HepG2 (cell line): ENCODE measurements around the gene TCL1A. TPM values are rescaled to one million over a fixed set of nuclear protein-coding genes. Genes with fewer than 3 reads are reported as not detected.
A peak's percentile ranks its signal among the peaks of the same experiment; 100 is the strongest.

ENCODE experiments used
- ATAC-seq: fragments of 200-7000 bp; cut with Tn5 transposase; 3 replicates; pipeline ENCODE4 v1.9.1; 2020; ENCODE audit warnings: mild to moderate bottlenecking, moderate library complexity
- Bru-seq: library from RNA; stranded (reverse); fragments of 400-500 nt; gene quantifications from one replicate; lab custom pipeline; 2021; lab: Mats Ljungman, UMichigan
- BruChase-seq, 2 experiments: library from RNA; stranded (reverse); fragments of 400-500 nt; gene quantifications; one replicate each; lab custom pipeline; 2021; lab: Mats Ljungman, UMichigan
- BruUV-seq: library from RNA; stranded (reverse); fragments of 400-500 nt; replicated peaks from 2 replicates; lab custom pipeline; 2021; lab: Mats Ljungman, UMichigan
- CTCF ChIA-PET: fragments of 300-600 bp; formaldehyde crosslinking; extraction: SDS; loops from one replicate; lab custom pipeline; 2021; ENCODE audit warnings: low total read pairs, inconsistent platforms, low intra/inter-chr PET ratio; lab: Yijun Ruan, JAX
- POLR2A ChIA-PET: fragments of 350-600 bp; sonication (Branson Sonifier 250); formaldehyde crosslinking; loops from one replicate; lab custom pipeline; 2020; ENCODE audit warnings: antibody characterized with exemption, inconsistent platforms; lab: Yijun Ruan, JAX
- DNase-seq: peaks from one replicate; pipeline ENCODE4 v3.0.0-alpha.2; 2015; ENCODE audit warnings: low spot score
- FAIRE-seq: peaks from 3 replicates; lab custom pipeline; 2011; peaks lifted over from hg19 to GRCh38; lab: Jason Lieb, UNC
- H2AFZ ChIP-seq: one replicate; pipeline ENCODE4 v1.6.1; 2011; ENCODE audit warnings: low read length, inconsistent platforms
- H3K27ac ChIP-seq: fragments of 300-600 bp; 3 replicates; pipeline ENCODE4 v1.8.0; 2011; ENCODE audit warnings: mixed run types, mild to moderate bottlenecking, mixed read lengths, low read length, inconsistent platforms; ENCODE audit not compliant: insufficient read depth; ENCODE audit errors: extremely low read length
- H3K27me3 ChIP-seq, 2 experiments: fragments of 200-600 bp in 1 of 2; 2 replicates in 1 of 2; 3 replicates in 1 of 2; pipeline versions ENCODE4 v1.6.0 to v1.8.0; 2011; ENCODE audit warnings: low read length in 2 of 2, mild to moderate bottlenecking in 2 of 2, moderate library complexity in 2 of 2, inconsistent platforms in 1 of 2; ENCODE audit not compliant: insufficient read depth in 2 of 2, control insufficient read depth in 1 of 2
- H3K36me3 ChIP-seq, 2 experiments: fragments of 200-600 bp in 1 of 2; replicated peaks in 1 of 2; 2 replicates in 1 of 2; 3 replicates in 1 of 2; pipeline versions ENCODE4 v1.5.1 to v1.8.0; 2011; ENCODE audit warnings: low read length in 2 of 2, inconsistent platforms in 1 of 2; ENCODE audit not compliant: insufficient read depth in 2 of 2, control insufficient read depth in 1 of 2
- H3K4me1 ChIP-seq: 2 replicates; pipeline ENCODE4 v1.5.1; 2012; ENCODE audit warnings: low read length, inconsistent platforms; ENCODE audit not compliant: insufficient read depth
- H3K4me2 ChIP-seq: 2 replicates; pipeline ENCODE4 v1.6.0; 2011; ENCODE audit warnings: low read depth, low read length, inconsistent platforms
- H3K4me3 ChIP-seq, 3 experiments: fragments of 200-600 bp in 1 of 3; sonication (generic), shearing (Covaris generic) in 1 of 3; replicated peaks in 1 of 3; 2 replicates each; pipeline ENCODE4 v1.5.1; 2011 to 2016; ENCODE audit warnings: low read length in 3 of 3, inconsistent platforms in 2 of 3, low read depth in 2 of 3, mild to moderate bottlenecking in 2 of 3, control low read depth in 1 of 3, mixed read lengths in 1 of 3; ENCODE audit not compliant: insufficient read depth in 1 of 3
- H3K79me2 ChIP-seq: one replicate; pipeline ENCODE4 v1.6.1; 2011; ENCODE audit warnings: low read length, inconsistent platforms; ENCODE audit not compliant: insufficient read depth
- H3K9ac ChIP-seq: 2 replicates; pipeline ENCODE4 v1.6.0; 2011; ENCODE audit warnings: mild to moderate bottlenecking, low read depth, low read length, inconsistent platforms; ENCODE audit not compliant: insufficient read depth
- H3K9me3 ChIP-seq: 2 replicates; pipeline ENCODE4 v1.5.1; 2012; ENCODE audit warnings: mild to moderate bottlenecking, low read length
- H4K20me1 ChIP-seq: 2 replicates; pipeline ENCODE4 v1.6.0; 2011; ENCODE audit warnings: inconsistent platforms, mild to moderate bottlenecking, low read length, moderate library complexity; ENCODE audit not compliant: insufficient read depth
- ARID3A ChIP-seq: IDR thresholded peaks from 2 replicates; pipeline ENCODE4 v1.6.1; 2012; ENCODE audit warnings: low read depth, low read length, improper control_type of control experiment
- CTCF ChIP-seq: sonication (generic); formaldehyde crosslinking; IDR thresholded peaks from 2 replicates; pipeline ENCODE4 v1.5.0; 2020; ENCODE audit warnings: mild to moderate bottlenecking, missing genetic modification reagents, moderate library complexity
- PHF21A ChIP-seq: sonication (generic); formaldehyde crosslinking; IDR thresholded peaks from 2 replicates; pipeline ENCODE4 v1.5.0; 2020; ENCODE audit warnings: mild to moderate bottlenecking, missing genetic modification reagents
- SOX13 ChIP-seq, 3 experiments: fragments of 450-650 bp in 1 of 3; sonication (generic) in 1 of 3; formaldehyde crosslinking in 1 of 3; IDR thresholded peaks in 2 of 3; conservative IDR thresholded peaks in 1 of 3; 2 replicates each; pipeline versions ENCODE4 v1.5.0 to v1.6.1; 2016 to 2020; ENCODE audit warnings: antibody characterized with exemption in 1 of 3, mild to moderate bottlenecking in 1 of 3, missing compliant biosample characterization in 1 of 3, missing genetic modification reagents in 1 of 3, moderate library complexity in 1 of 3
- WGBS: methylation state at CpG from one replicate; pipeline ENCODE4 v1.1.6; 2017; ENCODE audit warnings: low lambda C conversion rate; 5-methylcytosine and 5-hydroxymethylcytosine counted together
- in situ Hi-C: cut with HindIII; loops from 2 replicates; pipeline ENCODE4 v1.10.0; 2017; ENCODE audit warnings: low pct_unique_long_range_greater_than_20kb; ENCODE audit not compliant: extremely low pct_ligation_motif_present
- intact Hi-C: fragments of 100-400 bp; cut with micrococcal nuclease; formaldehyde crosslinking; loops from one replicate; pipeline ENCODE4 v1.10.0; 2022; ENCODE audit not compliant: unreplicated experiment
- long read RNA-seq, 2 experiments: library from RNA in 1 of 2; library from polyadenylated mRNA in 1 of 2; stranded (forward) in 1 of 2; unstranded in 1 of 2; transcript quantifications; one replicate each; pipeline ENCODE4 v2.0.0, GENCODE V29; 2019 to 2022
- polyA minus RNA-seq, 3 experiments: library from RNA; depleted of rRNA, polyadenylated mRNA; stranded (reverse); fragments of >200 nt; gene quantifications; 2 replicates each; pipeline ENCODE4 v1.2.3, GENCODE V29; 2011; ENCODE audit warnings: low replicate concordance in 1 of 3
- polyA plus RNA-seq, 8 experiments: library from polyadenylated mRNA; depleted of rRNA in 3 of 8; stranded (reverse) in 7 of 8; unstranded in 1 of 8; fragments of >200 nt; fragmentation: Illumina TruSeq in 4 of 8; extraction: Trizol in 4 of 8; gene quantifications; 2 replicates each; pipeline versions ENCODE4 v1.2.1 to v1.2.3, GENCODE V29; 2011 to 2016; ENCODE audit warnings: low read depth in 4 of 8, missing spikeins in 1 of 8, mixed read lengths in 1 of 8; ENCODE audit not compliant: insufficient read depth in 1 of 8
- total RNA-seq, 5 experiments: library from RNA; depleted of rRNA; stranded (reverse); fragments of >200 nt; fragmentation: Illumina TruSeq; extraction: Trizol; gene quantifications; 2 replicates each; pipeline ENCODE4 v1.2.3, GENCODE V29; 2016; ENCODE audit warnings: low read depth in 1 of 5

Gene TCL1A
- not detected in 2 replicates for total RNA-seq (2016; rRNA removed; fragmentation: Illumina TruSeq; extraction: Trizol)
- not detected in 2 replicates for total RNA-seq (2016; cell fraction: cytosol; rRNA removed; fragmentation: Illumina TruSeq; extraction: Trizol; ENCODE audit: low read depth)
- total RNA-seq (2016; cell fraction: insoluble cytoplasmic fraction; rRNA removed; fragmentation: Illumina TruSeq; extraction: Trizol): not detected in 2 replicates
- total RNA-seq (2016; cell fraction: membrane; rRNA removed; fragmentation: Illumina TruSeq; extraction: Trizol): not detected in 2 replicates
- not detected in 2 replicates for total RNA-seq (2016; cell fraction: nucleus; rRNA removed; fragmentation: Illumina TruSeq; extraction: Trizol)
- not detected in 2 replicates for polyA plus RNA-seq (2011; rRNA removed)
- polyA plus RNA-seq (2011; cell fraction: cytosol; rRNA removed): not detected in 2 replicates
- not detected in 2 replicates for polyA plus RNA-seq (2011; cell fraction: nucleus; rRNA removed)
- polyA plus RNA-seq (2012): not detected in 2 replicates
- polyA plus RNA-seq (2016; cell fraction: cytosol; fragmentation: Illumina TruSeq; extraction: Trizol; ENCODE audit: low read depth): not detected in 2 replicates
- polyA plus RNA-seq (2016; cell fraction: insoluble cytoplasmic fraction; fragmentation: Illumina TruSeq; extraction: Trizol; ENCODE audit: low read depth): not detected in 2 replicates
- not detected in 2 replicates for polyA plus RNA-seq (2016; cell fraction: membrane; fragmentation: Illumina TruSeq; extraction: Trizol; ENCODE audit: low read depth)
- polyA plus RNA-seq (2016; cell fraction: nucleus; fragmentation: Illumina TruSeq; extraction: Trizol; ENCODE audit: insufficient read depth, low read depth): not detected in 2 replicates
- not detected in 2 replicates for polyA minus RNA-seq (2011; rRNA and poly(A)+ RNA removed; ENCODE audit: low replicate concordance)
- polyA minus RNA-seq (2011; cell fraction: cytosol; rRNA and poly(A)+ RNA removed): not detected in 2 replicates
- not detected in 2 replicates for polyA minus RNA-seq (2011; cell fraction: nucleus; rRNA and poly(A)+ RNA removed)
- percentile 16 among the genes with signal in this experiment for Bru-seq, nascent RNA
- BruChase-seq, experiment 1, labeled RNA remaining after a 6-hour chase: percentile 14 among the genes with signal in this experiment
- BruChase-seq, experiment 2, labeled RNA remaining after a 2-hour chase: percentile 13 among the genes with signal in this experiment
- long read RNA-seq, experiment 1: 0 reads
- long read RNA-seq, experiment 2: 0 reads

GRCh38 chr14:95713596-95714371, at the start of gene TCL1A:
TCL1A (minus strand) TSS chr14:95714125; CDS start chr14:95714066, 59 bp downstream.
- Histone ChIP-seq H2AFZ (no peak within 1 kb of the TSS), H3K36me3 (no peaks in the 10 kb centered on the region), H3K9ac (no peak within 1 kb of the TSS), H3K4me3 (no peak within 1 kb of the TSS), H3K9me3 (no peaks in the 10 kb centered on the region), H3K79me2 (no peaks in the 10 kb centered on the region), H3K27ac (no peak within 1 kb of the TSS), H3K27me3 (peaks cover 9 to 47% of the 10 kb centered on the region in 2 experiments), H4K20me1 (no peaks in the 10 kb centered on the region), H3K4me2 (no peak within 1 kb of the TSS), H3K4me1 (no peaks in the 10 kb centered on the region)
- FAIRE-seq (no peak), ATAC-seq (peak; percentile 55; the same call in 2 of the 3 replicates), DNase-seq (no peak)
- 39% methylated on average over 13 of the region's 47 CpGs for WGBS
- in situ Hi-C loops: no loop called here
- ChIA-PET CTCF (no interaction called here), POLR2A (no interaction called here)
- intact Hi-C loops: no loop called here
- no peak for TF ChIP-seq PHF21A (CRISPR knock-in tag)
- no peak for TF ChIP-seq SOX13 (IDR thresholded peaks at IDR 0.05)
- no peak for TF ChIP-seq SOX13 (CRISPR knock-in tag; conservative IDR thresholded peaks at IDR 0.05 in 1 of 2, IDR thresholded peaks at IDR 0.05 in 1 of 2)
- TF ChIP-seq ARID3A: no peak
- peak; percentile 29 for TF ChIP-seq CTCF (CRISPR knock-in tag)
- no TSS peak for BruUV-seq
